Karpas-422 (cell line): Measurements from ENCODE around the gene CST9L. TPM values are rescaled to one million over a fixed set of nuclear protein-coding genes. Genes with fewer than 3 reads are reported as not detected.

Experiments used
- DNase-seq: peaks from one replicate; pipeline ENCODE4 v3.0.0-alpha.2; 2015
- H2AFZ ChIP-seq: fragments of 200-600 bp; sonication (generic); 2 replicates; pipeline ENCODE4 v1.6.1; 2014; ENCODE audit warnings: antibody characterized with exemption, low read length, mixed read lengths
- H3K27ac ChIP-seq: fragments of 200-600 bp; sonication (generic); 2 replicates; pipeline ENCODE4 v1.5.1; 2014; ENCODE audit warnings: mild to moderate bottlenecking, low read length, moderate library complexity
- H3K27me3 ChIP-seq: fragments of 200-600 bp; sonication (generic); 2 replicates; pipeline ENCODE4 v1.6.1; 2014; ENCODE audit warnings: low read length, mixed read lengths
- H3K36me3 ChIP-seq: fragments of 200-600 bp; sonication (generic); 2 replicates; pipeline ENCODE4 v1.6.1; 2014; ENCODE audit warnings: low read length, mixed read lengths; ENCODE audit not compliant: insufficient read depth
- H3K4me1 ChIP-seq: fragments of 200-600 bp; sonication (generic); 2 replicates; pipeline ENCODE4 v1.6.1; 2014; ENCODE audit warnings: mild to moderate bottlenecking, low read length, mixed read lengths
- H3K4me2 ChIP-seq: fragments of 200-600 bp; sonication (generic); 2 replicates; pipeline ENCODE4 v1.6.1; 2014; ENCODE audit warnings: low read length, low read depth, mild to moderate bottlenecking; ENCODE audit not compliant: poor library complexity, severe bottlenecking
- H3K4me3 ChIP-seq: fragments of 200-600 bp; sonication (generic); 2 replicates; pipeline ENCODE4 v1.5.1; 2014; ENCODE audit warnings: mild to moderate bottlenecking, antibody characterized with exemption, low read length, mixed read lengths
- H3K79me2 ChIP-seq: fragments of 200-600 bp; sonication (generic); 2 replicates; pipeline ENCODE4 v1.6.1; 2014; ENCODE audit warnings: mild to moderate bottlenecking, low read length, mixed read lengths
- H3K9ac ChIP-seq: fragments of 200-600 bp; sonication (generic); 2 replicates; pipeline ENCODE4 v1.6.0; 2014; ENCODE audit warnings: low read length
- H3K9me2 ChIP-seq: fragments of 200-600 bp; sonication (generic), shearing (Covaris generic); replicated peaks from 2 replicates; pipeline ENCODE4 v1.6.0; 2014; ENCODE audit warnings: mild to moderate bottlenecking, low read length, moderate library complexity; ENCODE audit not compliant: insufficient read depth
- H3K9me3 ChIP-seq: fragments of 300-700, 200-600 bp; sonication (generic); 2 replicates; pipeline ENCODE4 v1.6.1; 2014; ENCODE audit warnings: low read length, mixed read lengths
- H4K20me1 ChIP-seq: fragments of 200-600 bp; sonication (generic); 2 replicates; pipeline ENCODE4 v1.6.1; 2014; ENCODE audit warnings: mild to moderate bottlenecking, antibody characterized with exemption, low read length, low read depth; ENCODE audit not compliant: insufficient read depth
- total RNA-seq: library from RNA; depleted of rRNA; stranded (reverse); fragments of >200 nt; shearing (Covaris generic); gene quantifications from 2 replicates; pipeline ENCODE4 v1.2.3, GENCODE V29; 2014; ENCODE audit warnings: low replicate concordance

The CST9L gene
- total RNA-seq, 1 experiment from 2014 or later, result not detected

DNA sequence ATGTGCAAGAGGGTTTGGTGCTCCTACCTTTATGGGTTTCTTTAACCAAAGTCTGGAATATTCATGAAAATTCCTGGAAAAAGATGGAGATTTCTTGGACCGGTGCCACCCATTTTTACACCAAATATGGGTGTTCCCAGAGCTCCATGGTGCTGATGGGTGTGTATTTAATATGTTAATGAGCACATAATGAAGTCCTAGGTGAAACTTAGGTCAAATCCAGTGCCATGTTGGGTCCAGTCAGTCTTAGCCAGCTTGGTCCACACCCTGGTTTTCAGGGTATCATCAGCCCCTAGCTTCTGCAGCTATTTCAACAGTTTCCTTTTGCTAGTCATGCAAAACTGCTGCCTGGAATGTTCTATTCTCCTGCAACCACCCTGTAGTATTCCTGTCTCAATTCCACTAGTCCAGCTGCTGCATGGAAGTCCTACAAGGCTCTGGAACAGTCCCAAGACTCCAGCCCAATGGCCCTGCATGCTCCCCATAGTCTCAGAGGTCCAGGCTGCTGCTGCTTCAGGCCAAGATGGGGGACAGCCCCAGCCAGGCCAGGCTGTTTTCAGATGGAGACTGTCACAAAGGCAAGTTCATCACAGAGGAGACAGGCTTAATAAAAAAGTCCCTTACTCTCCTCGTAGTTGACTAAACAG is 31.8 kb downstream of the CST9L start:
- Histone ChIP-seq H4K20me1 (no peaks in the 10 kb centered on the region), H3K9me3 (no peaks in the 10 kb centered on the region), H2AFZ (no peak overlapping the region), H3K79me2 (no peaks in the 10 kb centered on the region), H3K27ac (no peak overlapping the region), H3K4me1 (peaks cover 5% of the 10 kb centered on the region), H3K9ac (no peak overlapping the region), H3K4me2 (no peak overlapping the region), H3K4me3 (no peak overlapping the region), H3K9me2 (no peaks in the 10 kb centered on the region), H3K36me3 (no peaks in the 10 kb centered on the region), H3K27me3 (no peaks in the 10 kb centered on the region)
- DNase-seq, result no peak

DNA sequence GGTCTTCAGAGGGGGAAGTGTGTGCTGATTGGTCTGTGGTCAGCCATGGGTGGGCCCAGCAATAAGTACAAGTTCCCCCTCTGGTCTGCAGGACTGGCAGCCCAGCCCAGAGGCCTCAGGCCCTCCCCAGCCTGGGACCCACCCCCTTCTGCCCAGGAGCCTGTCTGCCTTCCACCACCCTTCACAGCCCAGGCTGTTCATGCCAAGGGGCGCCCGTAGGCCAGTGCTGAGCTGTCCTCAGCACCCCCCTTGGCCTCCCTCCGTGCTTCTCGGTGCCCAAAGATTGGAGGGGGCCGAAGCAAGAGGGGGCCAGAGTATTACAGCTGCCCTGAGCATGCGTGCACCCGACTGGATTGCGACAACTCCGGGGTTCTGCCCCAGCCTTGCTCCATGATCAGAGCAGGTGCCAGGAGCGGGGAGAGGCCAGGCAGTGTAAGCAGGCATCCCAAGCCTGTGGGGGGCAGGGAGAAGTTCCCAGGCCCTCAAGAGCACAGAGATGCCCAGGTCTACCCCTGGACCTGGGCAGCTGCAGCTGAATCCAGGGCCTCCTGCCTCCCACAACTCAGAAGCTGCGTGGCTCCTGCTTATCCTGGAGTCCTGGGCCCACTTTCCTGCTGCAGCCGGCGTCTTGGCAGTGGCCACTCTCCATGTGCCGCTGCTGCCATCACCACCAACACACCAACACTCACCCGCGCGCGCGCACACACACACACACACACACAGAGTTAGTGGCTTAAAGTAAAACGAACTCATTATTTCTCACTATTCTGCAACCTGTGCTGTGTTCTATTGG is 33.3 kb downstream of the CST9L start:
- Histone ChIP-seq H4K20me1 (no peaks in the 10 kb centered on the region), H3K4me2 (no peak overlapping the region), H3K27me3 (no peaks in the 10 kb centered on the region), H3K27ac (no peak overlapping the region), H2AFZ (no peak overlapping the region), H3K4me1 (no peaks in the 10 kb centered on the region), H3K79me2 (no peaks in the 10 kb centered on the region), H3K9me3 (no peaks in the 10 kb centered on the region), H3K36me3 (no peaks in the 10 kb centered on the region), H3K4me3 (no peak overlapping the region), H3K9me2 (no peaks in the 10 kb centered on the region), H3K9ac (no peak overlapping the region)
- DNase-seq, result no peak

DNA sequence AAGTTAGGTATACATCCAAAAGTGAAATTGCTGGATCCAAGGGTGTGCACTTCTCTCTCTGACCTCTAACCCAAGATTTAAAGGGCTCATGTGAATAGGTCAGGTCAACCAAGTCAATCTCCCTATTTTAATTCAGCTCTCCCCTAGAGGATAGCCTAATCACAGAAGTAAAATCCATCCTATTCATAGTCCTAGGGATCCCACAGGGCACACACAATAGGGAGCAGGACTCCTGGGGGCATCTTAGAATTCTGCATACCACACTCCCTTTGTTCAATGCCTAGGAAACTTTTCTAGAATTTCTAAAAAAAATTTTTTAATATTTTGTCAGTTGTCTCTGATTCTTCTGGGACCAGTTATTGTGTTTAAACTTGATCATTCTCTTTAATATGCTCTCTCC is 35.1 kb downstream of the CST9L start:
- Histone ChIP-seq H3K9me2 (no peaks in the 10 kb centered on the region), H3K4me1 (no peaks in the 10 kb centered on the region), H3K27me3 (no peaks in the 10 kb centered on the region), H3K9me3 (no peaks in the 10 kb centered on the region), H4K20me1 (no peaks in the 10 kb centered on the region), H3K36me3 (no peaks in the 10 kb centered on the region), H3K79me2 (no peaks in the 10 kb centered on the region), H3K9ac (no peak overlapping the region), H3K4me3 (no peak overlapping the region), H3K27ac (no peak overlapping the region), H2AFZ (no peak overlapping the region), H3K4me2 (no peak overlapping the region)
- DNase-seq, result no peak

DNA sequence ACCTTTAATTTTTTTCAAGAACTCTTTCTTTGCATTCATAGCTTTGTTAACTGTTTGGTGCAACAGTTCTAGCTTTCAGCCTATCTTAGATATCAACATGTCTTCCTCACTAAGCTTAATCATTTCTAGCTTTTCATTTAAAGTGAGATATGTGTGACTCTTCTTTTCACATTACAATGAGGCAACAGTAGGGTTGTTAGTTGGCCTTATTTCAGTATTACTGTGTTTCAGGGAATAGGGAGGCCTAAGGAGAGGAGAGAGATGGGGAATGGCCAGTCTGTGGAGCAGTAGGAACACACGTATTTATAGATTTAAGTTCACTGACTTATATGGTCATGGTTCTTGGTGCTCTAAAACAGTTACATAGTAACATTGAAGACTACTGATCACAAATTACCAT is 35.8 kb downstream of the CST9L start:
- no peaks in the 10 kb centered on the region for H3K27me3 ChIP-seq
- no peak for DNase-seq
- H3K4me3 ChIP-seq, result no peak overlapping the region
- no peaks in the 10 kb centered on the region for H3K9me2 ChIP-seq
- no peaks in the 10 kb centered on the region for H3K9me3 ChIP-seq
- H2AFZ ChIP-seq, result no peak overlapping the region
- H3K4me2 ChIP-seq, result no peak overlapping the region
- no peak overlapping the region for H3K27ac ChIP-seq
- H3K4me1 ChIP-seq, result no peaks in the 10 kb centered on the region
- H3K36me3 ChIP-seq, result no peaks in the 10 kb centered on the region
- H3K79me2 ChIP-seq, result no peaks in the 10 kb centered on the region
- no peaks in the 10 kb centered on the region for H4K20me1 ChIP-seq
- H3K9ac ChIP-seq, result no peak overlapping the region

DNA sequence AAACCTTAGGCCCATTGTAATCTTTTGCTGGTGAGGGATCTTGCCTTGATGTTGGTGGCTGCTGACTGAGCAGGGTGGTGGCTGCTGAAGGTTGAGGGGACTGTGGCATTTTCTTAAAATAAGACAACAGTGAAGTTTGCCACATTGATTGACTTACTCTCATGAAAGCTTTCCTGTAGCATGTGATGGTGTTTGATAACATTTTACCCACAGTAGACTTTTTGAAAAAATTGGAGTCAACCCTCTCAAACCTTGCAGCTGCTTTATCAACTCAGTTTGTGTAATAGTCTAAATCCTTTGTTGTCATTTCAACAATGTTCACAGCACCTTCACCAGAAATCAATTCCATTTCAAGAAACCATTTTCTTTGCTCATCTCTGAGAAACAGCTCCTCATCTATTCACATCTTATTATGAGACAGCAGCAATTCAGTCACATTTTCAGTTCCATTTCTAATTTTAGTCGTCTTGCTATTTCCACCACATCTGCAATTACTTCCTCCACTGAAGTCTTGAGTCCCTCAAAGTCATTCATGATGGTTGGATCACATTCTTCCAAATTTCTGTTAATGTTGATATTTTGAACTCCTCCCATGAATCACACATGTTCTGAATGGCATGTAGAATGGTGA is 37.2 kb downstream of the CST9L start:
- Histone ChIP-seq H3K27ac (no peak overlapping the region), H2AFZ (no peak overlapping the region), H3K36me3 (no peaks in the 10 kb centered on the region), H3K9me3 (no peaks in the 10 kb centered on the region), H4K20me1 (no peaks in the 10 kb centered on the region), H3K4me2 (no peak overlapping the region), H3K9ac (no peak overlapping the region), H3K9me2 (no peaks in the 10 kb centered on the region), H3K4me1 (no peaks in the 10 kb centered on the region), H3K4me3 (no peak overlapping the region), H3K79me2 (no peaks in the 10 kb centered on the region), H3K27me3 (no peaks in the 10 kb centered on the region)
- DNase-seq, result no peak

DNA sequence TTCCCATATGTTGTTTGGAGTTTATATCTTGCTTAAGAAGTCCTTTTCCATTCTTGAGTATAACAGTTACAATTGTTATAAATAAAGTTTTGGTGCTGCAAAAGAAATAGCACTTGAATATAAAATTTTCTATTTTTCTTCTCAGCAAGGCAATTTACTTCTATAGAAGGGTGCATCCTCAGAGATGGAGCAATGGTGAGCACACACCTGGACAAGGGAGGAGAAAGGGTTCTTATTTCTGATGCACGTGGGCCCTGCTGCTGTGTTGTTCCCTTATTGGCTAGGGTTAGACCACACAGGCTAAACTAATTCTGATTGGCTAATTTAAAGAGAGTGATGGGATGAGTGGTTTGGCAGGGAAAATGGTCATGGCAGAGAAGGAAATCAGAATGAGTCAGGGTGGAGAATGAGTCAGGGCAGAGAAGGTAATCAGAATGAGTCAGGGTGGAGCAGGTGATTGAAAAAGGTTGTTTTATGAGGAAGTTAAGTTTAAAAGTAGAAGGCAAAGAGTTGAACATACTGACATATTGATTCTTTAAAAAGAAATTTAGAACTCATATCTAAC is 39.3 kb downstream of the CST9L start:
- no peaks in the 10 kb centered on the region for H3K9me2 ChIP-seq
- DNase-seq, result no peak

DNA sequence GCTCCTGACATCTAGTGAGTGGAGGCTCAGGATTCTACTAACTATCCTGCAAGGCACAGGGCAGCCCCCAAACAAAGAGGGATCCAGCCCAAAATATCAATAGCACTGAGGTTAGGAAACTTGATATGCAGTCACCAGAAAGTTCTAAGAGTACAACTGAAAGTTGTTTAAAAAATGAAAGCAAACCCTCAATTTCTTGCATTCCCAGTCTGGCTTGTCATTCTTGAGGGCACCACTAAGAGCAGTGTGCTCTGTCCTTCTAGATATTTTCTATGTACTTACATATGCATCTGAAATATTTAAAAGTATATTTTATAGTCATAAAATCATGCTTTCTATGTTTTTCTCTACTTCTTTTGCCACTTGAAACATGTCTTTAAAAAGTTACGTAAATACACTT is 41.4 kb downstream of the CST9L start:
- no peaks in the 10 kb centered on the region for H3K27me3 ChIP-seq
- no peak overlapping the region for H3K9ac ChIP-seq
- no peak overlapping the region for H2AFZ ChIP-seq
- H3K27ac ChIP-seq, result no peak overlapping the region
- no peaks in the 10 kb centered on the region for H3K9me3 ChIP-seq
- H3K4me2 ChIP-seq, result no peak overlapping the region
- no peaks in the 10 kb centered on the region for H3K4me1 ChIP-seq
- H4K20me1 ChIP-seq, result no peaks in the 10 kb centered on the region
- DNase-seq, result no peak
- H3K4me3 ChIP-seq, result no peak overlapping the region
- no peaks in the 10 kb centered on the region for H3K36me3 ChIP-seq
- no peaks in the 10 kb centered on the region for H3K79me2 ChIP-seq
- H3K9me2 ChIP-seq, result no peaks in the 10 kb centered on the region

More for the DNA sequence above, 39.3 kb downstream of the CST9L start:
- H3K36me3 ChIP-seq, result no peaks in the 10 kb centered on the region
- H3K9ac ChIP-seq, result no peak overlapping the region
- no peak overlapping the region for H3K4me3 ChIP-seq
- H2AFZ ChIP-seq, result no peak overlapping the region
- H3K27me3 ChIP-seq, result no peaks in the 10 kb centered on the region
- H3K4me1 ChIP-seq, result no peaks in the 10 kb centered on the region
- H3K4me2 ChIP-seq, result no peak overlapping the region
- no peaks in the 10 kb centered on the region for H3K9me3 ChIP-seq
- H4K20me1 ChIP-seq, result no peaks in the 10 kb centered on the region
- no peaks in the 10 kb centered on the region for H3K79me2 ChIP-seq
- no peak overlapping the region for H3K27ac ChIP-seq

DNA sequence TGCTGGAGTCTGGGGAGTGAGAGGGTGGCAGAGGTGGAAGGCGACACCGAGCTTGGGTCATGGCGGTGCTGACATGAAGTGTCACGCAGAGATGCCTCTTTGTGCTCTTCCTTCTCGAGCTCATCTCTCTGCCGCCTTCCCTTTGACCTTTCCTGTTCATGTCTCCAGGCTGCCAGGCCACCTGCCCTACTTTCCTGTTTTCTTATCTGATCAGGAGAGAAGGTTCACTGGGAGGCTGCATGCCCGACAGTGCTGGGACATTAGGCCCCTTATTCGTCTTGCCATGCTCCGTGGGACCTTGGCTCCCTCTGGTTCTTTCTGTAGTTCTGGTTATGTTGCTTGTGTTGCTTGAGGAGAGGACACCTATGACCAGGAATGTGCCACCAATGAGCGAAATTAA is 44.1 kb downstream of the CST9L start:
- no peaks in the 10 kb centered on the region for H3K36me3 ChIP-seq
- no peak for DNase-seq

More for the DNA sequence above, 44.1 kb downstream of the CST9L start:
- H3K27ac ChIP-seq, result no peak overlapping the region
- H4K20me1 ChIP-seq, result no peaks in the 10 kb centered on the region
- H3K27me3 ChIP-seq, result no peaks in the 10 kb centered on the region
- H3K4me1 ChIP-seq, result peaks cover 13% of the 10 kb centered on the region
- H3K9me3 ChIP-seq, result no peaks in the 10 kb centered on the region
- H3K9me2 ChIP-seq, result no peaks in the 10 kb centered on the region
- no peaks in the 10 kb centered on the region for H3K79me2 ChIP-seq
- H3K4me2 ChIP-seq, result no peak overlapping the region
- H2AFZ ChIP-seq, result no peak overlapping the region
- H3K4me3 ChIP-seq, result no peak overlapping the region
- no peak overlapping the region for H3K9ac ChIP-seq
